KOPT-K1 (cell line): ENCODE results near the gene LAG3.
"Not testable (repeated sequence)": the region's sequence is repeated elsewhere in the genome, so short reads cannot be mapped to it uniquely, and the experiment has no call there.

Experiments used
- H3K27ac ChIP-seq: fragments of 200-600 bp; sonication (generic); 2 replicates; pipeline ENCODE4 v1.5.1; 2016; ENCODE audit warnings: antibody characterized with exemption, mild to moderate bottlenecking, low read depth, low read length; ENCODE audit not compliant: poor library complexity, severe bottlenecking
- H3K36me3 ChIP-seq: fragments of 200-600 bp; sonication (generic); 2 replicates; pipeline ENCODE4 v1.5.1; 2017; ENCODE audit warnings: antibody characterized with exemption, mild to moderate bottlenecking, low read length, moderate library complexity; ENCODE audit not compliant: insufficient read depth
- H3K9me3 ChIP-seq: fragments of 200-600 bp; sonication (generic); 2 replicates; pipeline ENCODE4 v1.5.1; 2017; ENCODE audit warnings: antibody characterized with exemption, low read length, mild to moderate bottlenecking; ENCODE audit not compliant: insufficient read depth, poor library complexity, severe bottlenecking

Gene LAG3

GRCh38 chr12:6772331-6772695, at the start of gene LAG3:
Gene LAG3, plus strand, starts transcription at chr12:6772520. Its CDS starts 333 bp downstream, at chr12:6772853.
- H3K36me3 ChIP-seq = no peaks in the 10 kb centered on the region
- H3K9me3 ChIP-seq = no peaks in the 10 kb centered on the region
- H3K27ac ChIP-seq = no peak within 1 kb of the TSS

- H3K27ac ChIP-seq = no peak overlapping the region
- peaks cover 6% of the 10 kb centered on the region for H3K36me3 ChIP-seq
- no peaks in the 10 kb centered on the region for H3K9me3 ChIP-seq
These were observed 49.5 kb upstream of the LAG3 start for GRCh38 chr12:6722863-6723262.

GRCh38 chr12:6723607-6724408, 48.5 kb upstream of the LAG3 start, which contains the start of gene COPS7A:
Gene COPS7A, plus strand, starts transcription at chr12:6724046. Its CDS starts 611 bp downstream, at chr12:6724657.
- peaks cover 15% of the 10 kb centered on the region for H3K36me3 ChIP-seq
- H3K27ac ChIP-seq = peak within 1 kb of the TSS; percentile 72
- H3K9me3 ChIP-seq = no peaks in the 10 kb centered on the region

GRCh38 chr12:6724409-6724797, 47.9 kb upstream of the LAG3 start:
- no peaks in the 10 kb centered on the region for H3K9me3 ChIP-seq
- H3K27ac ChIP-seq = peak overlapping the region; percentile 72
- peaks cover 21% of the 10 kb centered on the region for H3K36me3 ChIP-seq

GRCh38 chr12:6725350-6725749, 47.0 kb upstream of the LAG3 start:
- Histone ChIP-seq H3K36me3 (peaks cover 30% of the 10 kb centered on the region), H3K27ac (no peak overlapping the region), H3K9me3 (no peaks in the 10 kb centered on the region)

- peaks cover 47% of the 10 kb centered on the region for H3K36me3 ChIP-seq
- no peaks in the 10 kb centered on the region for H3K9me3 ChIP-seq
- no peak overlapping the region for H3K27ac ChIP-seq
These were observed 43.1 kb upstream of the LAG3 start for GRCh38 chr12:6729186-6729585.

- peaks cover 57% of the 10 kb centered on the region for H3K36me3 ChIP-seq
- no peak overlapping the region for H3K27ac ChIP-seq
- H3K9me3 ChIP-seq = no peaks in the 10 kb centered on the region
These were observed 42.2 kb upstream of the LAG3 start for GRCh38 chr12:6730169-6730568.

GRCh38 chr12:6734506-6735387, 37.6 kb upstream of the LAG3 start:
- Histone ChIP-seq H3K27ac (no peak overlapping the region), H3K36me3 (peaks cover 32% of the 10 kb centered on the region), H3K9me3 (no peaks in the 10 kb centered on the region)

- Histone ChIP-seq H3K9me3 (no peaks in the 10 kb centered on the region), H3K36me3 (peaks cover 23% of the 10 kb centered on the region), H3K27ac (no peak overlapping the region)
These were observed 36.7 kb upstream of the LAG3 start for GRCh38 chr12:6735448-6736191.

- H3K27ac ChIP-seq = no peak overlapping the region
- no peaks in the 10 kb centered on the region for H3K9me3 ChIP-seq
- peaks cover 14% of the 10 kb centered on the region; the same call in 1 of the 2 replicates for H3K36me3 ChIP-seq
These were observed 35.6 kb upstream of the LAG3 start for GRCh38 chr12:6736754-6737153.

- not testable (repeated sequence) for H3K9me3 ChIP-seq, H3K27ac ChIP-seq
- H3K36me3 ChIP-seq = peaks cover 19% of the 10 kb centered on the region
These were observed 30.2 kb upstream of the LAG3 start for GRCh38 chr12:6742080-6742479.

- peaks cover 26% of the 10 kb centered on the region for H3K36me3 ChIP-seq
- no peak overlapping the region for H3K27ac ChIP-seq
- H3K9me3 ChIP-seq = no peaks in the 10 kb centered on the region
These were observed 29.5 kb upstream of the LAG3 start for GRCh38 chr12:6742834-6743233.

- not testable (repeated sequence) for H3K9me3 ChIP-seq, H3K27ac ChIP-seq
- H3K36me3 ChIP-seq = peaks cover 31% of the 10 kb centered on the region
These were observed 29.0 kb upstream of the LAG3 start for GRCh38 chr12:6743300-6743699.

- peaks cover 57% of the 10 kb centered on the region for H3K36me3 ChIP-seq
- no peaks in the 10 kb centered on the region for H3K9me3 ChIP-seq
- H3K27ac ChIP-seq = no peak overlapping the region
These were observed 26.4 kb upstream of the LAG3 start for GRCh38 chr12:6745741-6746525.
